WERI-Rb-1 (cell line): Measurements from ENCODE around the gene TMUB1.

ENCODE experiments used
- DNase-seq: peaks from one replicate; pipeline ENCODE4 v3.0.0-alpha.2; 2020
- H3K27ac ChIP-seq: fragments of 250-450 bp; sonication (Bioruptor Pico); 2 replicates; pipeline ENCODE4 v1.5.1; 2020; ENCODE audit warnings: mild to moderate bottlenecking, moderate library complexity
- H3K27me3 ChIP-seq: fragments of 250-450 bp; sonication (Bioruptor Pico); 2 replicates; pipeline ENCODE4 v1.5.1; 2021; ENCODE audit warnings: mild to moderate bottlenecking, low read depth, moderate library complexity; ENCODE audit not compliant: insufficient read depth, severe bottlenecking
- H3K36me3 ChIP-seq: fragments of 250-450 bp; sonication (Bioruptor Pico); 2 replicates; pipeline ENCODE4 v1.5.1; 2020; ENCODE audit warnings: mild to moderate bottlenecking, moderate library complexity
- H3K4me3 ChIP-seq: 2 replicates; pipeline ENCODE4 v1.5.1; 2011; ENCODE audit warnings: low read depth, mild to moderate bottlenecking, control low read depth, low read length
- H3K9me3 ChIP-seq: fragments of 250-450 bp; sonication (Bioruptor Pico); 2 replicates; pipeline ENCODE4 v1.5.1; 2021; ENCODE audit warnings: mild to moderate bottlenecking, moderate library complexity; ENCODE audit not compliant: severe bottlenecking
- CTCF ChIP-seq: IDR thresholded peaks from 2 replicates; pipeline ENCODE4 v1.5.1; 2011; ENCODE audit warnings: low read depth, mild to moderate bottlenecking, control low read depth, inconsistent platforms, low read length

TMUB1 gene

GRCh38 chr7:151061213-151062110 lies 21.8 kb downstream of the TMUB1 start:
- Histone ChIP-seq H3K27ac (peak overlapping the region; percentile 75), H3K36me3 (peaks cover 31% of the 10 kb centered on the region), H3K4me3 (no peak overlapping the region), H3K27me3 (no peaks in the 10 kb centered on the region), H3K9me3 (no peaks in the 10 kb centered on the region)
- no peak for DNase-seq
- no peak for TF ChIP-seq CTCF

- Histone ChIP-seq H3K27ac (peak overlapping the region; percentile 75), H3K9me3 (no peaks in the 10 kb centered on the region), H3K27me3 (no peaks in the 10 kb centered on the region), H3K36me3 (peaks cover 29% of the 10 kb centered on the region), H3K4me3 (peak overlapping the region; percentile 76)
- TF ChIP-seq CTCF, result peak; percentile 15; the same call in 1 of the 2 replicates
- peak; percentile 79 for DNase-seq
Observed at GRCh38 chr7:151060416-151061212, 22.7 kb downstream of the TMUB1 start.

GRCh38 chr7:151060113-151060415 lies 23.2 kb downstream of the TMUB1 start:
- H3K27ac ChIP-seq, result peak overlapping the region; percentile 75
- DNase-seq, result no peak

GRCh38 chr7:151059367-151060112 lies 23.8 kb downstream of the TMUB1 start, which contains the start of gene SLC4A2:
Gene SLC4A2, plus strand, starts transcription at chr7:151059589. Its CDS starts 2,399 bp downstream, at chr7:151061988.
- peak within 1 kb of the TSS; percentile 75 for H3K27ac ChIP-seq
- TF ChIP-seq CTCF, result peak; percentile 54
- DNase-seq, result peak; percentile 79
- peaks cover 18% of the 10 kb centered on the region for H3K36me3 ChIP-seq
- H3K9me3 ChIP-seq, result no peaks in the 10 kb centered on the region
- H3K4me3 ChIP-seq, result peak within 1 kb of the TSS; percentile 76
- no peaks in the 10 kb centered on the region for H3K27me3 ChIP-seq

More at GRCh38 chr7:151060113-151060415, 23.2 kb downstream of the TMUB1 start:
- H3K36me3 ChIP-seq, result peaks cover 24% of the 10 kb centered on the region
- H3K27me3 ChIP-seq, result no peaks in the 10 kb centered on the region
- peak overlapping the region; percentile 76 for H3K4me3 ChIP-seq
- no peaks in the 10 kb centered on the region for H3K9me3 ChIP-seq
- TF ChIP-seq CTCF, result no peak

- no peak for TF ChIP-seq CTCF
- H3K9me3 ChIP-seq, result no peaks in the 10 kb centered on the region
- H3K36me3 ChIP-seq, result peaks cover 15% of the 10 kb centered on the region
- H3K27me3 ChIP-seq, result no peaks in the 10 kb centered on the region
- peak overlapping the region; percentile 76 for H3K4me3 ChIP-seq
- no peak for DNase-seq
- H3K27ac ChIP-seq, result peak overlapping the region; percentile 75
Observed at GRCh38 chr7:151058781-151059366, 24.4 kb downstream of the TMUB1 start.
